ENCODE data around the gene ENO4. TPM values are rescaled to one million over a fixed set of nuclear protein-coding genes. Genes with fewer than 3 reads are reported as not detected.

Gene ENO4
- not detected for total RNA-seq
- polyA plus RNA-seq: not detected

- Mint-ChIP-seq H3K36me3 (peaks cover 0 to 5% (median 0%) of the 10 kb centered on the region in 3 donors), H3K4me1 (peaks cover 0 to 9% (median 0%) of the 10 kb centered on the region in 3 donors), H3K9me3 (peaks cover 0 to 4% (median 2%) of the 10 kb centered on the region in 5 donors), H3K27ac (peak within 1 kb of the TSS in 3 of 8 donors; percentile 35 to 68 (median 51)), H3K27me3 (peaks cover 37 to 45% of the 10 kb centered on the region in 2 donors), H3K4me3 (peak within 1 kb of the TSS in 6 of 7 donors; percentile 1 to 62 (median 56))
- ChIA-PET POLR2A (no interaction called here), CTCF (no interaction called here)
- H3K9me3 ChIP-seq (ENCODE audit: low read length): no peaks in the 10 kb centered on the region
- no peak within 1 kb of the TSS for H3K4me3 ChIP-seq (ENCODE audit: low read length)
- no peaks in the 10 kb centered on the region for H3K4me1 ChIP-seq (ENCODE audit: insufficient read depth, low read length)
- H3K27ac ChIP-seq (ENCODE audit: low read depth, low read length): no peak within 1 kb of the TSS
- H3K36me3 ChIP-seq (ENCODE audit: insufficient read depth, low read length): no peaks in the 10 kb centered on the region
- DNase-seq: no peak
- no peaks in the 10 kb centered on the region for H3K27me3 ChIP-seq (ENCODE audit: insufficient read depth, low read length, poor library complexity, severe bottlenecking)
Measured at GRCh38 chr10:116849248-116850057, at the start of gene ENO4. Gene ENO4 (plus strand): TSS chr10:116849499. CDS start chr10:116849567, 68 bp downstream.

- no peak for DNase-seq
- Mint-ChIP-seq H3K4me3 (no peak overlapping the region), H3K27me3 (peaks cover 4 to 15% of the 10 kb centered on the region in 2 donors), H3K4me1 (peaks cover 0 to 2% (median 0%) of the 10 kb centered on the region in 3 donors), H3K27ac (no peak overlapping the region), H3K9me3 (no peaks in the 10 kb centered on the region), H3K36me3 (no peaks in the 10 kb centered on the region)
- no peaks in the 10 kb centered on the region for H3K9me3 ChIP-seq (ENCODE audit: low read length)
- no peaks in the 10 kb centered on the region for H3K27me3 ChIP-seq (ENCODE audit: insufficient read depth, low read length, poor library complexity, severe bottlenecking)
- no peaks in the 10 kb centered on the region for H3K4me1 ChIP-seq (ENCODE audit: insufficient read depth, low read length)
- no peak overlapping the region for H3K27ac ChIP-seq (ENCODE audit: low read depth, low read length)
- ChIA-PET POLR2A (no interaction called here), CTCF (interaction anchor here (3.8 kb wide), 1 partner anchor 12 kb away, joined by 23 read pairs; no protein-coding TSS in a partner anchor)
- H3K4me3 ChIP-seq (ENCODE audit: low read length): no peak overlapping the region
- no peaks in the 10 kb centered on the region for H3K36me3 ChIP-seq (ENCODE audit: insufficient read depth, low read length)
Measured at GRCh38 chr10:116800286-116800929, 48.9 kb upstream of the ENO4 start.

DNA sequence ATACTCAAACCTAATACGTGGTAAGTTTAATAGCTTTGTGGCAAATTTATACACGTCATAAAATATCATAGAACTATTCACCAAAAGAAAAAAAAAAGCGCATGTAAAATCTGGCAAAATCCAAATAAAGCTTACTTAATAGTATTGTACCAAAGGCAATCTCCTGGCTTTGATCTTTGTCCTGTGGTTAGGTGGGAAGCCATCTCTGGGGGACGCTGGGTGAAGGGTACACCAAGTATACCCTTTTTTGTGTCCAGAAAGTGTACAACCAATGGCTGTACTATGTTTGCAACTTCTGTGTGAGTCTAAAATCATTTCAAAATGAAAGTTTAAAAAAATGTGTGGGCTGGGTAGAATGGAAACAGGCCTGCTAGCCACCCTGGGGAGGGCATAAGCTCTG lies 47.6 kb upstream of the ENO4 start:
- Mint-ChIP-seq H3K27me3 (peaks cover 4 to 12% of the 10 kb centered on the region in 2 donors), H3K4me1 (peaks cover 0 to 2% (median 0%) of the 10 kb centered on the region in 3 donors), H3K4me3 (no peak overlapping the region), H3K9me3 (no peaks in the 10 kb centered on the region), H3K27ac (no peak overlapping the region), H3K36me3 (no peaks in the 10 kb centered on the region)
- Histone ChIP-seq H3K36me3 (ENCODE audit: insufficient read depth, low read length) (no peaks in the 10 kb centered on the region), H3K27ac (ENCODE audit: low read depth, low read length) (no peak overlapping the region), H3K27me3 (ENCODE audit: insufficient read depth, low read length, poor library complexity, severe bottlenecking) (no peaks in the 10 kb centered on the region), H3K4me1 (ENCODE audit: insufficient read depth, low read length) (no peaks in the 10 kb centered on the region), H3K4me3 (ENCODE audit: low read length) (no peak overlapping the region), H3K9me3 (ENCODE audit: low read length) (no peaks in the 10 kb centered on the region)
- ChIA-PET POLR2A (no interaction called here), CTCF (interaction anchor here (1.9 to 3.8 kb wide), 2 partner anchors 13 to 373 kb away, joined by 6 to 23 read pairs; no protein-coding TSS in a partner anchor)
- no peak for DNase-seq

- Histone ChIP-seq H3K36me3 (ENCODE audit: insufficient read depth, low read length) (no peaks in the 10 kb centered on the region), H3K4me1 (ENCODE audit: insufficient read depth, low read length) (no peaks in the 10 kb centered on the region), H3K9me3 (ENCODE audit: low read length) (no peaks in the 10 kb centered on the region), H3K27me3 (ENCODE audit: insufficient read depth, low read length, poor library complexity, severe bottlenecking) (no peaks in the 10 kb centered on the region), H3K4me3 (ENCODE audit: low read length) (no peak overlapping the region), H3K27ac (ENCODE audit: low read depth, low read length) (no peak overlapping the region)
- POLR2A ChIA-PET: no interaction called here
- Mint-ChIP-seq H3K4me3 (no peak overlapping the region), H3K27ac (peak overlapping the region in 1 of 8 donors; percentile 34), H3K36me3 (no peaks in the 10 kb centered on the region), H3K4me1 (no peaks in the 10 kb centered on the region), H3K27me3 (peaks cover 7 to 8% of the 10 kb centered on the region in 2 donors), H3K9me3 (no peaks in the 10 kb centered on the region)
- no peak for DNase-seq
- CTCF ChIA-PET: interaction anchor here (1.2 to 1.9 kb wide), 2 partner anchors 13 to 372 kb away, joined by 3 to 6 read pairs; no protein-coding TSS in a partner anchor
Measured at GRCh38 chr10:116802474-116802873, 46.8 kb upstream of the ENO4 start.

- Histone ChIP-seq H3K27me3 (ENCODE audit: insufficient read depth, low read length, poor library complexity, severe bottlenecking) (no peaks in the 10 kb centered on the region), H3K9me3 (ENCODE audit: low read length) (no peaks in the 10 kb centered on the region), H3K36me3 (ENCODE audit: insufficient read depth, low read length) (no peaks in the 10 kb centered on the region), H3K27ac (ENCODE audit: low read depth, low read length) (no peak overlapping the region), H3K4me3 (ENCODE audit: low read length) (no peak overlapping the region), H3K4me1 (ENCODE audit: insufficient read depth, low read length) (no peaks in the 10 kb centered on the region)
- Mint-ChIP-seq H3K27me3 (peaks cover 4 to 6% of the 10 kb centered on the region in 2 donors), H3K4me1 (no peaks in the 10 kb centered on the region), H3K36me3 (no peaks in the 10 kb centered on the region), H3K4me3 (no peak overlapping the region), H3K9me3 (no peaks in the 10 kb centered on the region), H3K27ac (no peak overlapping the region)
- no peak for DNase-seq
- ChIA-PET CTCF (interaction anchor here (1.2 to 1.9 kb wide), 2 partner anchors 13 to 372 kb away, joined by 3 to 6 read pairs; no protein-coding TSS in a partner anchor), POLR2A (no interaction called here)
Measured at GRCh38 chr10:116802876-116803275, 46.4 kb upstream of the ENO4 start.

- H3K9me3 ChIP-seq (ENCODE audit: low read length): no peaks in the 10 kb centered on the region
- no peak overlapping the region for H3K4me3 ChIP-seq (ENCODE audit: low read length)
- POLR2A ChIA-PET: no interaction called here
- H3K4me1 ChIP-seq (ENCODE audit: insufficient read depth, low read length): no peaks in the 10 kb centered on the region
- Mint-ChIP-seq H3K4me1 (no peaks in the 10 kb centered on the region), H3K36me3 (no peaks in the 10 kb centered on the region), H3K9me3 (no peaks in the 10 kb centered on the region), H3K27me3 (peaks cover 4 to 8% of the 10 kb centered on the region in 2 donors), H3K4me3 (no peak overlapping the region), H3K27ac (no peak overlapping the region)
- no peak overlapping the region for H3K27ac ChIP-seq (ENCODE audit: low read depth, low read length)
- H3K27me3 ChIP-seq (ENCODE audit: insufficient read depth, low read length, poor library complexity, severe bottlenecking): no peaks in the 10 kb centered on the region
- H3K36me3 ChIP-seq (ENCODE audit: insufficient read depth, low read length): no peaks in the 10 kb centered on the region
- CTCF ChIA-PET: interaction anchor here (1.2 kb wide), 1 partner anchor 14 kb away, joined by 3 read pairs; no protein-coding TSS in a partner anchor
- no peak for DNase-seq
Measured at GRCh38 chr10:116803451-116804249, 45.6 kb upstream of the ENO4 start.

DNA sequence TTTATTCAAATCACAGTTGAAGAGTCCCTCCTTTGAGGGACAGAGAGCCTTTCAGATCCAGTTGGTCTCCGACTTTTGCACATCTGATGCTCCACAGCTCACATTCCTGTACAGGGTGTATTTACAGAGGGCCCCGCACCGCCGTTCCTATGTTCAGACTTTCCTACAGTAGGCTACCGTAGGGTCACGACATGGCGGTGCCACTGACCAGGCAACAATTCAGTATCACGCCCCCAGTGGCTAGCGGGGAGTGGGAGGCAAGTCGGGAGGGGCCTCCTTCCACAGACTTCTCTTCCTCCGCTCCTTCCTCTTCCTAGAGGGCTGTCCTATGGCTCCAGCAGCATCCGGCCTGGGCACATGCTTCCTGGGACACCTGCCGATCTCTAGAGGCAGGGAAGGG lies 40.6 kb upstream of the ENO4 start:
- ChIA-PET CTCF (interaction anchor here (4.1 kb wide), 1 partner anchor 20 kb away, joined by 15 read pairs; no protein-coding TSS in a partner anchor), POLR2A (no interaction called here)
- no peaks in the 10 kb centered on the region for H3K36me3 ChIP-seq (ENCODE audit: insufficient read depth, low read length)
- no peaks in the 10 kb centered on the region for H3K4me1 Mint-ChIP-seq
- H3K27me3 ChIP-seq (ENCODE audit: insufficient read depth, low read length, poor library complexity, severe bottlenecking): no peaks in the 10 kb centered on the region
- H3K9me3 ChIP-seq (ENCODE audit: low read length): no peaks in the 10 kb centered on the region
- no peak overlapping the region for H3K4me3 ChIP-seq (ENCODE audit: low read length)
- no peak overlapping the region for H3K4me3 Mint-ChIP-seq
- no peaks in the 10 kb centered on the region for H3K36me3 Mint-ChIP-seq
- H3K27me3 Mint-ChIP-seq: peaks cover 9 to 15% of the 10 kb centered on the region in 2 donors
- no peak for DNase-seq
- no peak overlapping the region for H3K27ac Mint-ChIP-seq
- peaks cover 0 to 2% (median 0%) of the 10 kb centered on the region in 5 donors for H3K9me3 Mint-ChIP-seq
- no peak overlapping the region for H3K27ac ChIP-seq (ENCODE audit: low read depth, low read length)
- no peaks in the 10 kb centered on the region for H3K4me1 ChIP-seq (ENCODE audit: insufficient read depth, low read length)
